HG02981 (cell line): ENCODE data around the gene FLNB.
A peak's percentile ranks its signal among the peaks of the same experiment; 100 is the strongest.
"Not testable (repeated sequence)": the region's sequence is repeated elsewhere in the genome, so short reads cannot be mapped to it uniquely, and the experiment has no call there.

Source experiments
- ATAC-seq: cut with Tn5 transposase; IDR thresholded peaks from one replicate; pipeline ENCODE4 v1.9.1; 2021; ENCODE audit warnings: mild to moderate bottlenecking, moderate library complexity; ENCODE audit not compliant: unreplicated experiment

Gene FLNB

GRCh38 chr3:58197588-58197987, 189.4 kb downstream of the FLNB start:
- ATAC-seq: no peak

GRCh38 chr3:58198362-58198761, 190.1 kb downstream of the FLNB start:
- no peak for ATAC-seq

DNA sequence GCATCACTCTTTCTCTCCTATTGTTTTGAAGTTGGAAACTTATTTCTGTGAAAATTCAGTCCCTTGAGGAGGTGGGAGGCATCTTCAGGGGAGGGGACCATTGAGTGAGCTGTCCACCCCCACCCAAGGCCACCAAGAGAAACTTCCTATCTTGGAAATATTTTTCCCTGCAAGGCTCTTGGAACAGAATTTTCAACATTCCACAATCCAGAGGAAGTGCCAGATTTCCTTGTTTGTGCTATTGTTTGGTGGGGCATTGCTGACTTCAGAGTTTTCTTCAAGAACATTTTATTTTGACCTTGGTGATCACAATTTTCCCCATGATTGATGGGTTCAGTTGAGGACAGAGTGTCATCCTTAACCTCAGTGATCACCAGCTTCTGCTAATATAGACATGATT, 190.6 kb downstream of the FLNB start:
- ATAC-seq: no peak

DNA sequence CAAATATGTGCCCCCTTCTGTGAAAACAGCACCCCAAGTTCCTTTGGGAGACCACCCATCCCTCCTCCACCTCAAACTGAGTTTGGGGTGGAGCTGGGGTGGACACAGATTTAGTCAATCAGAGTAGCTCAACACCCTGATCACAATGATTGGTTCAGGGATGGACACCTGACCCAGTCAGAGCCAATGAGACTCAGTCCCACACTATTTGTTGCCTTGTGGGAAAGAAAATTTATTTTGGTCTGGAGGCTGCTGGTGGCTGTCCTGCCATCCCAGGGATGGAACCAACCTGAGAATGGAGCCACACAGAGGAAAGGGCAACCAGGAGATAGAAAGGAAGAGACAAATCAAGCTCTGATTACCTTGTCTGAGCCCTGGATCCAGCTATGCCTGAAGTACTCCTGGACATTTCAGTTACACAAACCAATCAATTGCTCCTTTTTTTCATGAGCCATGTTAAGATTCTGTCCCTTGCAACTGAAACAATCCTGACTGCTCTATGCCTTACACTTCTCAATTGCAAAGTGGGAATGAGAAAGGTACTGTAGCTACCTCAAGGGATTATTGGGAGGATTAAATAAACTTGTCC, 192.0 kb downstream of the FLNB start:
- ATAC-seq: no peak

DNA sequence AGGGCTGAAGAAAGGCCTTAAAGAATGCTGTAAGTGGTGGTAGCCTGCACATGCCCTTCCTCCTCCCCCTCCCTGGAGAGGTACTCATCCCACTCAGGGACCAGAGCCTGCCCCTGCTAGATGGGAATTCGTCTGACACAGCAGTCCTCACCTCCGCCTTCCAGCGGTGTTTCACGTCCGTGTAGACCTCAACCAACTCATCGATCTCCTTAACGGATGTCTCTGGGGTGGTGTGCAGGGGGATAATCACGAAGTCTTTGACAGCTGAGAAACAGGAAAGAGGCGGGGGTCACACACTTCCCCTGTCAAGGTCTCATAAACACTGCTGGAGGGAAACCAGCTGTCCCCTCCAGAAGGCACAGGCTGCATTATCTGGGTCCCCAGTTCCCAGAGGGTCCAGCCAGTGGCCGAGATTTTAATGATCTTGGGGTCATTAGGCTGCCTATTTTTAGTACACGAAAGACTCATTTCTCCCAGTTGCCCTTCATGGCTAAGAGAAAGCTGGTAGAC, 192.7 kb downstream of the FLNB start:
- ATAC-seq: no peak

GRCh38 chr3:58201451-58201850, 193.2 kb downstream of the FLNB start:
- not testable (repeated sequence) for ATAC-seq

DNA sequence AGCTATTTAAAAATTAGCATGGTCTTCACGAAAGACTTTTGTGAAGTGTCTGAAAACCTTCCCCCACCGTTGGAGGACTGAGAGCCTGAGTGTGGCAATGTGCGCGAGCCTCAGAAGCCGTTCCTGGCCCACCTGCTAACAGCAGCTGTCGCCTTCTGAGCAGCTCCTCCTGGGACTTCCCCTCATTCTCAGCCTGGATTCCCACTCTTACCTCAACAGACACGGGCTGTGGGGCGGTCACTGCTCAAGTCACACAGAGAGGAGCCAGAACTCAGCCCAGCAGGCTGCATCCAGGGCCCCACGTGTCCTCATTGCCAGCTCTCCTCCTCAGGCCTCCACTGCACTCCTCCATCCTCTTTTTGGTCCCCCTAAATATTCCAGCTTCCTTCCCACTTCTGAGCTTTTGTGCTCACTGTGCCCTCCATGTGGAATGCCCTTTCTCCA, 194.7 kb downstream of the FLNB start:
- ATAC-seq: no peak

DNA sequence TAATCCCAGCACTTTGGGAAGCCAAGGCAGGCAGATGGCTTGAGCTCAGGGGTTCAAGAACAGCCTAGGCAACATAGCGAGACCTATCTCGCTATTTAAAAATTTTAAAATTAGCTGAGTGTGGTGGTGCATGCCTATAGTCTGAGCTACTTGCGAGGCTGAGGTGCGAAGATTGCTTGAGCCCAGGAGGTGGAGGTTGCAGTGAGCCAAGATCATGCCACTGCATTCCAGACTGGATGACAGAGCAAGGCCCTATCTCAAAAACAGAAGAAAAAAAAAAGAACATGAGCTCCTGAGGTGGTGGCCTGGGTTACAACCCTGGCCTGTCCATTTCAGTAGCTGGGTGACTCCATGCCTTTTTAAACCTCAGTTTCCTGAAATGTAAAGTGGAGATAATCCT, 195.3 kb downstream of the FLNB start:
- no peak for ATAC-seq

GRCh38 chr3:58204720-58205119, 196.5 kb downstream of the FLNB start:
- no peak for ATAC-seq

- ATAC-seq: no peak
Measured at GRCh38 chr3:58205981-58206380, 197.8 kb downstream of the FLNB start.

DNA sequence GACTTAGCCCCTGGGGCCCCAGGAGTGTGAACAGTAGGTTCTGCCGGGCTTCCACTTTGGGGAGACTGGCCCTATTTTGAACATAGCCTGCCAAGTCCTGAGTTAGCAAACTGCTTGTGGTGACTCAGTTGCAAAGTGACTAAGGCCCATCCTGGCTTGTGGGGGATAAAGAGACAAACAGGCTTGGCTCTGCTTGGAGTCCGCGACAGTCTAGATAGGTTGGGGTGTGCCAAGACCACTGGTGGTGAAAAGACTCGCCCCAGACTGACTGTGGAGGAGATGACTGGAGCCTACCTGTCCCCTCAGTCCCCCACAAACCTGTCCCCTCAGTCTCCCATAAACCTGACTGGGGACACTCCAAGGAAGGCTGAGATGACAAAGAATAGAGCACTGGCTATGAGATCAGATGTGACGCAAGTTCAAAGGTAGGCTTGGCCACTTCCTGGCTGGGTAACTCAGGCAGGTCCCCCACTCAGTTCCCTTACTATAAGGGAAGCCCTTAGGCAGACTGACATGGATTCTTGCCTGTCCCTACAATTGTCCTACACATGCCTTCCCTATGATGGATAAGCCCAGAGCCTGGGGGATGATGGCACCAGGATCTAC, 198.3 kb downstream of the FLNB start:
- no peak for ATAC-seq

DNA sequence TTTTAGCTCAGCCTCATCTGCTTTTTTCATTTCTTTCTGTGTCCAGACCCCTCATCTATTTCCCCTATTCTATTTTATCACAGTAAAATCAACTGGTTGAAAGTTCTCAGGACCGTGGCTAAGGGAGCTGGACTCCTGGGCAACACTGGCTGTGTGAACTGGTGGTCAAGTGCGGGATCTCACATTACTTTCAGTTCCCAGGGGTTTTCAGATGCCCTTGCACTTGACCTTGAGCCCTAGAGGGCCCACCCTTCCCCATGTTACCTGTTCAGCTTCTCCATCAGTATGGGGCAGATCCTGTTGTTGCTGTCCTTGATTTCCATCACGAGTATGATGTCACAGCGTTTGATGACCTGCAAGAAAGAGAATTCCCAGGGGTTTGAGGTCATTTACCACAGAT, 199.7 kb downstream of the FLNB start:
- ATAC-seq: no peak

DNA sequence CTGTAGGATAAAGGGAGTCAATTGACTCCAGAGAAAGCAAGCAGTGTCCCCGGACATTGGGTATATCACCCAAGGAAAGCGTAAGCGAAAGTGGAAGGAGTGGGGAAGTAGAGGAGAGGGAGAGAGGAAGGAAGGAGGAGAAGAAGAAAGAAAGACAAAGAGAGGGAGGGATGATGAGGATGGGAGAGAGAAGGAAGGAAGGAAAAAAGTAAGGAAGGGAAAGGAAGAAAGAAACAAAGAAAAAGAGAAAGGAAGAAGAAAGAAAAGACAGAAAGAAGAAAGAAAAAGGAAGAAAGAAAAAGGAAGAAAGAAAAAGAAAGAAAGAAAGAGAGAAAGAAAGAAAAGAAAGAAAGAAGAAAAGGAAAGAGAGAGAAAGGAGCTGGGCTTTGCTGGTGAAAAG, 201.7 kb downstream of the FLNB start:
- ATAC-seq: no peak

DNA sequence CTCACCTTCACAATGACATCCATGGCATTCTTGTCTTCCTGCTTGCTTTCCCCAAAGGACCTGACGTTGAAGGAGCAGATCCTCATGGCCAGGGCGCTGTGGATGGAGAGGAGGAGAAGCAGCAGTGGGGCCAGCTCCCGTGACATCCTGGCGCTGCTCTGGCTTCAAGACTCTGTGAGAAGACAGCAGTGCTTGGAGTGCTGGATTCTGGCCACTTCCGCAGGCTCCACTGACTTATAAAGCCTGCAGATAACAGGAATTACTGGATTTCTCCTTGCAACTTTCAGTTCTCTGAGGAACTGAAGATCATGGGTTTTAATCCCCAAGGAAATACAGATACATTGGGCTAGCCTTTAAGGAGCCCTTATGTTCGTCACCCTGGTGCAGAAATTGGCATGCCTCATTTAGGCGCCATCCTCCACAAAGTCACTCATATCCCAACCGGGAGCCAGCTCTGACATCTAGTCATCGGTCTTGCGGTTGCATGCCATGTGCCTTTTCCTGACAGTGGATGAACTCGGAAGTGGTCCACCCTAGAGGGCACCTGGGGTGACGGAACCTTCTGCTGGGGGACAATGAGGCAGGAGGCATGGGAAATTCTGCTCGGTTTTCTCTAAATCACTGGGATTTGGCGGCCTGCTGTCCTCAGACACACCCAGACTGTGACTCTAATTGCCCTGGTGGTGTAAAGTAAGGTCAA, 202.7 kb downstream of the FLNB start, which contains the start of gene DNASE1L3:
TSS of gene DNASE1L3 (minus strand) at position 212 of the 700 bp plus-strand sequence. CDS start at position 146, 66 bp downstream.
- no peak for ATAC-seq

DNA sequence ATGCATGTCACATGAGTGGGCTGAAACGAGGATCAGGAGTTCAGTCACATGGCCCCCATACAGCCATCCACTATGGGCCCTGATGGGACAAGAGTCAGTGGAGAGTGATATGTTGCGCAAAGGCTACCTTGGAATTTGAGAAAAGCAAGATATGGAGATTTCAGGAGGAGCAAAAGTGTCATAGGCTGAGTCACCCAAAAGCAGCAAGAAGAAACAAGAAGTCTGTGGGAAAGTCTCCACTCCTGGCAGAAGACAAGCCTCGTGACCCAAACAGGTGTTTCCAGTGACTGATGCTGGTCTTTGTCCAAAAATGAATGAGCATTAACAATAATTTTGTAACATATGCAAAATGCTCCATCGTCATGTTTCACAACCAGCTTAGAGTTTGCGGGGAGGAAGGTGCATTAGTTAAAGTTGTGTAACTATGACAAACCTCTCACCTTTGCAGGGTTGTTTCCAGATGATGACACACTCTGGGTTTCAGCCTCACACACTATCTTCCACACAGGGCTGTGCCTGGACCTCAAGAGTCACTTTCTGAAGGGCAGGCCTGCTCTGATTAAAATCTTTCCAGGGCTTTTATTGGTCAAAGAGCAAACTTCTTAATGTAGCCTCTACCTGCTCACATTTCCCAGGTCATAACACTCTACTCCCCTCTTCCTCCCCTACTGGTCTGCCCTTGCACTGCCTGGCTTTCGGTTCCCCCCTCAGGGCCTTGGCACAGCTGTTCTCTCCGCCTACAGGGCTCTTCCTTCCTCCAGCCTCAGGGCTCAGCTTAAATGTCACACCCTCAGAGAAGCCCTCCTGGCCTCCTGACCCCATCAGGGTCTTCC, 206.5 kb downstream of the FLNB start:
- peak; percentile 78 for ATAC-seq

DNA sequence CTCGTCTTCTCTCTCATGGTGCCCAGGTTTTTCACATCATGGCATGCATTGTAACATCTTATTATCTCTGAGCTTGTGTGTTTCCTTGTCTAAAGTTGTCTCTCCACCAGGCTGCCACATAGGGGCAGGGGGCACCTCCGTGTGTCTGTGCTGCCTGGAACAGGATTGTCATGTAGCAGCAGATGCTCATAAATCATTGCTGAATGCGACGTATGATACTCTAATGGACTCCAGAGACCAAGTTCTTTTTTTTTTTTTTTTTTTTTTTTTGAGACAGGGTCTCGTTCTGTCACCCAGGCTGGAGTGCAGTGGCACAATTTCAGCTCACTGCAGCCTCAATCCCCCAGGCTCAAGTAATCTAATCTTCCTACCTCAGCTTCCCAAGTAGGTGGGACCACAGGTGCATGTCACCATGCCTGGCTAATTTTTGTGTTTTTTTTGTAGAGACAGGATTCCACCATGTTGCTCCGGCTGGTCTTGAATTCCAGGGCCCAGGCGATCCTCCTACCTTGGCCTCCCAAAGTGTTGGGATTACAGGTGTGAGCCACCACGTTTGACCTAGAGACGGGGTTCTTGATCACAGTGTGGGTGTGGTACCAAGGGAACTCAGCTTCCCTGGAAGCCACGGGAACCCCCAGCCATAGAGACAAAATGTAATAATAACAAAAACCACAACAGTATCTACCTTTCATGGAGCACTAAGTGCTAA, 207.2 kb downstream of the FLNB start:
- peak; percentile 2 for ATAC-seq

DNA sequence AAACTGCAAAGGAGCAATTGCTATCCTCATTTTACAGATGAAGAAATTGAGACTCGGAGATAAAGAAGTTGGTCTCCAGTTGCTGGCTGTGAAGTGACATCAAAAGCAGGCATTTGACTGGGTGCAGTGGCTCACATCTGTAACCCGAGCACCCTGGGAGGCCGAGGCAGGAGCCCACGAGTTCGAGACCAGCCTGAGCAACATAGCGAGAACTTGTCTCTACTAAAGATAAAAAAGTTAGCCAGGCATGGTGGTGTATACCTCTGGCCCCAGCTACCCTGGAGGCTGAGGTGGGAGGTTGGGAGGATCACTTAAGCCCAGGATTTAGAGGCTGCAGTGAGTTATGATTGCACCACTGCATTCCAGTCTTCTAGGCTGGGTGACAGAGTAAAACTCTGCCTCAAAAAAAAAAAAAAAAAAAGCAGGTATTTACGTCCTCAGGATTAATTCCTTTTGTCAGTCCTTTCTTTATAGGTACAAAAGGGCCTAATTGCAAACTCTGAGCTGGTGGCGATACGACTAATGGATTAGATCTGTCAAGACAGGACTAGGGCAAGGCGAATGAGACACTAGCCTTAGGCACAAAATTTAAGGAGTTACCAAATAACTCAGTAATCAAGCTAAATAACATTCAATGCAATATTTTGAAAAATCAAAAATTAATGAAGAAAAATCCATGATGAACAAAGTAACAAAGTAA, 208.4 kb downstream of the FLNB start:
- no peak for ATAC-seq

GRCh38 chr3:58217209-58217811, 209.1 kb downstream of the FLNB start:
- peak; percentile 32 for ATAC-seq

GRCh38 chr3:58218904-58219303, 210.7 kb downstream of the FLNB start:
- no peak for ATAC-seq
